ENCODE measurements around the gene CCIN. TPM values are rescaled to one million over a fixed set of nuclear protein-coding genes. Genes with fewer than 3 reads are reported as not detected.

Gene CCIN
- total and polyA plus RNA-seq, 7 donors = 0.03 to 0.04 TPM; not detected in 5

- peaks cover 41% of the 10 kb centered on the region for H3K4me1 ChIP-seq
- TF ChIP-seq CTCF (IDR thresholded peaks at IDR 0.05) = no peak
- peaks cover 5 to 66% of the 10 kb centered on the region in 2 donors for H3K36me3 ChIP-seq (ENCODE audit: insufficient read depth in 1 of 2, low read depth in 1 of 2)
- no peaks in the 10 kb centered on the region for H3K9me3 ChIP-seq
- WGBS, 3 donors = 87 to 90% (median 87%) methylated on average over 4 of the region's 4 CpGs
- H3K27me3 ChIP-seq (ENCODE audit: insufficient read depth in 3 of 3, low read length in 2 of 3) = no peaks in the 10 kb centered on the region
- ATAC-seq = no peak
- intact Hi-C loops (cut with DNase I) = no loop called here
- no peak for DNase-seq
- H3K27ac ChIP-seq = no peak overlapping the region
- no peak overlapping the region for H3K4me3 ChIP-seq
These were observed 44.2 kb downstream of the CCIN start for GRCh38 chr9:36213387-36213786.

DNA sequence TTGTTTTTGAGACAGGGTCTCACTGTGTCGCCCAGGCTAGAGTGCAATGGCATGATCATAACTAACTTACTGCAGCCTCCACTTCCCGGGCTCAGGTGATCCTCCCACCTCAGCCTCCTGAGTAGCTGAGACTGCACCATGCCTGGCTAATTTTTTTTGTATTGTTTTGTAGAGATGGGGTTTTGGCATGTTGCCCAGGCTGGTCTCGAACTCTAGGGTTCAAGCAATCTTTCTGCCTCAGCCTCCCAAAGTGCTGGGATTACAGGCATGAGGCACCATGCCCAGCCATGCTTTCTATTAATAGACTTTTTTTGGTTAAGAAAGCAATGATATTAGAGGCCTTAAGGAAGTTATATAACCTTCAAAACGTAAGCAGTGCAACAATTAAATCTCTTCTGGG, 44.8 kb downstream of the CCIN start:
- Histone ChIP-seq H3K27me3 (ENCODE audit: insufficient read depth in 3 of 3, low read length in 2 of 3) (no peaks in the 10 kb centered on the region), H3K4me3 (no peak overlapping the region), H3K9me3 (no peaks in the 10 kb centered on the region), H3K27ac (no peak overlapping the region), H3K36me3 (ENCODE audit: insufficient read depth in 1 of 2, low read depth in 1 of 2) (peaks cover 5 to 66% of the 10 kb centered on the region in 2 donors), H3K4me1 (peaks cover 35% of the 10 kb centered on the region)
- WGBS, 3 donors = 58 to 67% (median 60%) methylated on average over 4 of the region's 4 CpGs
- TF ChIP-seq CTCF (IDR thresholded peaks at IDR 0.05) = no peak
- ATAC-seq (no peak), DNase-seq (no peak)
- intact Hi-C loops (cut with DNase I) = no loop called here

DNA sequence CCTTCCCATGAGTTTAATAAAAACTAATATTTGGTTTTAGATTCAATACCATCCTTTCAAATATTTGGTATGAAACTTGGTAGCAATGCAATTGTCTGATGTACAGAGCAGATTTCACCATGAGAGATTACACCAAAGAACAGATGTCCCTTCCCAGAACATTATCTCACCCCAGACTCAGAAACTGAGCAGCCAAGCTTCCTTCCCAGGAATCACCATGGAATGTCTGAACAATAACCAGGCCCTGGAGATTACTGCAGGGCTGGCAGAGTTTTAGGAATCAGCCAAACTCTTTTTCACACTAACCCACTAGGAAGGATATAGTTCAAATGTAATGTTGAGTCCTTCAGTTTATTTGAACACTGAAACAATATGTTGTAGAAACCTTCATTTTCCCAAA, 45.4 kb downstream of the CCIN start:
- ATAC-seq (peak in 1 of 4 donors; percentile 23), DNase-seq (no peak)
- TF ChIP-seq CTCF (IDR thresholded peaks at IDR 0.05) = no peak
- Histone ChIP-seq H3K9me3 (no peaks in the 10 kb centered on the region), H3K4me3 (no peak overlapping the region), H3K36me3 (ENCODE audit: insufficient read depth in 1 of 2, low read depth in 1 of 2) (peaks cover 5 to 67% of the 10 kb centered on the region in 2 donors), H3K27ac (peak overlapping the region; percentile 37), H3K27me3 (ENCODE audit: insufficient read depth in 3 of 3, low read length in 2 of 3) (no peaks in the 10 kb centered on the region), H3K4me1 (peaks cover 33% of the 10 kb centered on the region)
- intact Hi-C loops (cut with DNase I) = no loop called here

DNA sequence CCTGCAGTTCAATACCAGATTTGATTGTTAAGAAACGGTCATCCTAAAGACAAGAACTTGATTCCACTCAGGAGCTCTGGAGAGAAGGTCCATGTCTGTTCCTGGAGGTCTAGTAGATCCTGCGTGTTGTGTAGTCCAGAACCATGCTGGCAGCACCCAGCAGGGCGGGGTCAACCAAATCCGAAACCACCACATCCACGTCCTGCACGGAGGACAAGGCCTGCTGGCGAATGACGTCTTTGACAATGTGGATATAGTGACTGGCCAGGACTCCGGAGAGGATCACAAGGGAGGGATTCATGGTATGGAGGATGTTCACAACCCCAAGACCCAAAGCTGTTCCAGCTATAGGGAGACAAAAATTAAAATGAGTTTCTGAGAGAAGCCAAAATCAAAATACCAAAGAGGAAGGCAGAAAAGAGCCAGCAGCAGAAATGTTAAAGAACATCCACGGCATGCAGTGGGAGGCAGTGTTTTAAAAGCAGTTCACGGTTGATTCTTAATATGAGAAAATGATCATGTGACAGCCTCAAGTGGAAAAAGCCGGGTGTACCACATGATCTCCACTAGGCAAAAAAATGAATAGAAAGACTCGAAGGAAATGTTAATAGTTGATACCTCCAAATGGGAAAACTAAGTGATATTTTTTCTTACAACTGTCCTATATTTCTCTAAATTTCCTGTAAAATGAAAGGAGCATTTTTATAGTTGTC, 48.2 kb downstream of the CCIN start:
- Histone ChIP-seq H3K4me3 (no peak overlapping the region), H3K9me3 (no peaks in the 10 kb centered on the region), H3K4me1 (peaks cover 21% of the 10 kb centered on the region), H3K27ac (no peak overlapping the region), H3K27me3 (ENCODE audit: insufficient read depth in 3 of 3, low read length in 2 of 3) (no peaks in the 10 kb centered on the region), H3K36me3 (ENCODE audit: insufficient read depth in 1 of 2, low read depth in 1 of 2) (peaks cover 5 to 66% of the 10 kb centered on the region in 2 donors)
- WGBS, 3 donors = 42 to 57% (median 48%) methylated on average over 13 of the region's 13 CpGs
- no peak for DNase-seq
- intact Hi-C loops (cut with DNase I) = no loop called here
- ATAC-seq = no peak
- TF ChIP-seq CTCF (IDR thresholded peaks at IDR 0.05) = no peak

DNA sequence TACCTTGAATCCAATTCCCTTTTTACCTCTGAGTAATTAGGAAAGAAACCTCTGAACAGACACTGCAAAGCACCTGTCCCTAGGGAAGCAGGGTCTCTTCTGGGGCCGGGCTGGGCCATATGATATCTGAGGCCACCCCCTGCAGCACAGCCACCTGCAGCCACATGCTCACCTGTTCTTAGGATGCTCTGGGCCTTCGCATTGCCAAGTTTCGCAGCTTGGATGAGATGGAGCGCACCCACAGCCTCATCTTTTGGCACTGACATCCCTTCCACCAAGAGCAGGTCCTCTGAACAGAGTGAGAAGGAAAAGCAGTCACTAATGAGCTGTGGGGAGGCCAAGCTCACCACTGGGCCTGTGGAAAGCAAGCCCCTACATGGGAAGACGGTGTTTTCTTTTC, 48.8 kb downstream of the CCIN start:
- TF ChIP-seq CTCF (IDR thresholded peaks at IDR 0.05) = no peak
- Histone ChIP-seq H3K27me3 (ENCODE audit: insufficient read depth in 3 of 3, low read length in 2 of 3) (no peaks in the 10 kb centered on the region), H3K4me1 (peaks cover 15% of the 10 kb centered on the region), H3K9me3 (no peaks in the 10 kb centered on the region), H3K27ac (no peak overlapping the region), H3K36me3 (ENCODE audit: insufficient read depth in 1 of 2, low read depth in 1 of 2) (peaks cover 7 to 66% of the 10 kb centered on the region in 2 donors), H3K4me3 (no peak overlapping the region)
- 87 to 89% (median 89%) methylated on average over 5 of the region's 5 CpGs for WGBS, 3 donors
- ATAC-seq (peak in 1 of 4 donors; percentile 3), DNase-seq (no peak)
- intact Hi-C loops (cut with DNase I) = no loop called here
